VCaP (cell line): Measurements from ENCODE around the gene HBM.
"Not testable (repeated sequence)": the region's sequence is repeated elsewhere in the genome, so short reads cannot be mapped to it uniquely, and the experiment has no call there.

Source experiments
- H3K27ac ChIP-seq: fragments of 450-650 bp; 2 replicates; pipeline ENCODE4 v1.5.1; 2017
- CTCF ChIP-seq: fragments of 450-650 bp; conservative IDR thresholded peaks from 2 replicates; pipeline ENCODE4 v1.5.1; 2017; ENCODE audit warnings: mild to moderate bottlenecking, moderate library complexity

Gene HBM

GRCh38 chr16:168424-168823 is 2.6 kb downstream of the HBM start:
- TF ChIP-seq CTCF: no peak
- H3K27ac ChIP-seq: no peak overlapping the region; the same call in 1 of the 2 replicates

- H3K27ac ChIP-seq: no peak overlapping the region
- no peak for TF ChIP-seq CTCF
These were observed 3.2 kb downstream of the HBM start for GRCh38 chr16:169014-169413.

GRCh38 chr16:170088-170507 is 4.3 kb downstream of the HBM start:
- not testable (repeated sequence) for H3K27ac ChIP-seq

GRCh38 chr16:170788-171187 is 5.0 kb downstream of the HBM start:
- no peak overlapping the region for H3K27ac ChIP-seq
- TF ChIP-seq CTCF: no peak

- H3K27ac ChIP-seq: not testable (repeated sequence)
These were observed 6.7 kb downstream of the HBM start, which contains the start of gene HBA2 for GRCh38 chr16:172374-172941. Gene HBA2, plus strand, starts transcription at chr16:172876. Its CDS starts 37 bp downstream, at chr16:172913.

- not testable (repeated sequence) for H3K27ac ChIP-seq
These were observed 7.6 kb downstream of the HBM start for GRCh38 chr16:173211-173854.

GRCh38 chr16:173928-174769 is 8.4 kb downstream of the HBM start:
- peak overlapping the region; percentile 50; the same call in 1 of the 2 replicates for H3K27ac ChIP-seq

- H3K27ac ChIP-seq: peak overlapping the region; percentile 50
- TF ChIP-seq CTCF: no peak
These were observed 9.5 kb downstream of the HBM start for GRCh38 chr16:175011-175949.

GRCh38 chr16:176006-176405 is 10.2 kb downstream of the HBM start:
- peak overlapping the region; percentile 50 for H3K27ac ChIP-seq

- H3K27ac ChIP-seq: peak within 1 kb of the TSS; percentile 50
These were observed 11.0 kb downstream of the HBM start, which contains the start of gene HBA1 for GRCh38 chr16:176477-177382. Gene HBA1, plus strand, starts transcription at chr16:176680. Its CDS starts 37 bp downstream, at chr16:176717.
